ENCODE results near the gene ZNF185. TPM values are rescaled to one million over a fixed set of nuclear protein-coding genes. Genes with fewer than 3 reads are reported as not detected.

Gene ZNF185
- total and polyA plus RNA-seq, 9 of the 15 experiments (the other 6 are each of a cell fraction or from before 2014, with no cell fraction given) = 0.08 to 1.1 (median 0.22) TPM

- in situ Hi-C loops (cut with MboI) = no loop called here
These were observed 1.4 kb downstream of the ZNF185 start for GRCh38 chrX:152899111-152899873.

More at GRCh38 chrX:152899111-152899873, 1.4 kb downstream of the ZNF185 start:
- whole genome bisulfite sequencing (ENCODE audit: insufficient coverage, low coverage, missing lambda C conversion rate) = 9% methylated on average over 11 of the region's 16 CpGs
- Histone ChIP-seq H4K20me1 (replicated peaks; ENCODE audit: control insufficient read depth, insufficient read depth, low read length) (peaks cover 13% of the 10 kb centered on the region; the same call in 1 of the 2 replicates), H3K9ac (ENCODE audit: insufficient read depth in 1 of 2, low read depth in 2 of 2, low read length in 2 of 2) (no peak overlapping the region), H2AFZ (ENCODE audit: low read depth, low read length) (no peak overlapping the region), H3K9me1 (ENCODE audit: control insufficient read depth, insufficient read depth, low read length) (no peaks in the 10 kb centered on the region), H3K9me3 (replicated peaks; ENCODE audit: control insufficient read depth, insufficient read depth, low read depth, low read length) (no peaks in the 10 kb centered on the region), H3K4me1 (replicated peaks in 1 of 2; ENCODE audit: control insufficient read depth in 2 of 2, insufficient read depth in 2 of 2, low read length in 2 of 2) (peaks cover 0 to 17% of the 10 kb centered on the region in 2 experiments; a peak in 2 of 5 replicates), H3K79me2 (ENCODE audit: control insufficient read depth, insufficient read depth, low read length) (no peaks in the 10 kb centered on the region), H3K4me2 (ENCODE audit: insufficient read depth, low read length) (no peak overlapping the region), H3K27me3 (ENCODE audit: control insufficient read depth in 2 of 2, insufficient read depth in 2 of 2, low read length in 2 of 2) (peaks cover 30 to 82% of the 10 kb centered on the region in 2 experiments; a peak in 4 of 5 replicates), H3K4me3 (no peak overlapping the region), H3K27ac (ENCODE audit: extremely low read depth, low read depth, low read length) (no peak overlapping the region), H3K36me3 (ENCODE audit: control insufficient read depth, insufficient read depth, low read length) (no peaks in the 10 kb centered on the region)
- intact Hi-C loops (cut with micrococcal nuclease) = no loop called here
- no peak for DNase-seq (ENCODE audit: extremely low read depth in 1 of 4, low spot score in 3 of 4)
- no peak for ATAC-seq
- TF ChIP-seq HNRNPK (IDR thresholded peaks at IDR 0.05; ENCODE audit: low read depth, low read length, poor library complexity, severe bottlenecking) = no peak
- TF ChIP-seq HMGN3 (IDR thresholded peaks at IDR 0.05; ENCODE audit: borderline replicate concordance, extremely low read depth, insufficient read length, low read depth, low read length) = no peak
- no peak for TF ChIP-seq CHCHD3 (CRISPR knock-in tag; IDR thresholded peaks at IDR 0.05)
- TF ChIP-seq MLX (CRISPR knock-in tag; conservative IDR thresholded peaks at IDR 0.05) = no peak
- no peak for TF ChIP-seq ETV5 (CRISPR knock-in tag; IDR thresholded peaks at IDR 0.05; ENCODE audit: low read depth)
- no peak for TF ChIP-seq TCF3 (CRISPR knock-in tag; IDR thresholded peaks at IDR 0.05)
- no peak for TF ChIP-seq CHD4 (IDR thresholded peaks at IDR 0.05; ENCODE audit: insufficient read depth, insufficient replicate concordance, low read depth, low read length, poor library complexity, severe bottlenecking)
- TF ChIP-seq EWSR1 (IDR thresholded peaks at IDR 0.05; ENCODE audit: borderline replicate concordance, low read depth, partially characterized antibody) = no peak
- POLR2A ChIA-PET = interaction anchor here (0.7 to 1.1 kb wide), 4 partner anchors 9 to 69 kb away, joined by 3 to 6 read pairs (median 3); no protein-coding TSS in a partner anchor
- BruUV-seq (replicated peaks) = no TSS peak
- no peak for FAIRE-seq
- CTCF ChIA-PET (ENCODE audit: low intra/inter-chr PET ratio) = no interaction called here
